ENCODE results near the gene LTBP2.

The LTBP2 gene

DNA sequence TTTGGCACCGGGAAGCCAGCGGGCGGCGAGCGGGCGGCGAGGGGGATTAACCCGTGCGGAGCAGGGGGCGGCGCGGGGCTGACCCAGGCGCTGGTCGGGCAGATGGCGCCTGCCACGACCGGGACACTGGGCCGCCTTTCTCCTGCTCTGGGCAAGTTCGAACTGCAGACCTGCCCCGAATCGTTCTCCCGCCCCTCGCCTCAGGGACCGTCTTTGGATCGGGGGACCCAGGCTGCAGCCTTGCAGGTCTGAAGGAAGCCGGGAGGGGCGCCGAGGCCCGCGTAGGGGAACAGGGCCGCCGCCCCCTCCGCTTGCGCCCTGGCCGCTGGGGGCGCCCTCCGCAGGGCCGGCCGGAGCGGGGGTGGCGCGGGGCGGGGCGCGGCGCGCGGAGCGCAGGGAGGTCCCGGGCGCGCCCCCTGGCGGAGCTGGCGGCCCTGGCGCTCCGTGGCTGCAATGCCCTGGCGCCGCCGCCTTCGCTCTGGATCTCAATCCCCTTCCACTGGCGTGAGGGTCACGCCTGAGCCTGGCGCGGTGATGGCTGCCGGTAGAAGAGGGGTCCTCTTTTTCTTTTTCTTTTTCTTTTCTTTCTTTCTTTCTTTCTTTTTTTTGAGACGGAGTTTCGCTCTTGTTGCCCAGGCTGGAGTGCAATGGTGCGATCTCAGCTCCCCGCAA lies 449 bp upstream of the LTBP2 start:
- peak; percentile 73 to 88 (median 77) for DNase-seq

GRCh38 chr14:74610866-74611649 lies 979 bp downstream of the LTBP2 start:
- DNase-seq = no peak

DNA sequence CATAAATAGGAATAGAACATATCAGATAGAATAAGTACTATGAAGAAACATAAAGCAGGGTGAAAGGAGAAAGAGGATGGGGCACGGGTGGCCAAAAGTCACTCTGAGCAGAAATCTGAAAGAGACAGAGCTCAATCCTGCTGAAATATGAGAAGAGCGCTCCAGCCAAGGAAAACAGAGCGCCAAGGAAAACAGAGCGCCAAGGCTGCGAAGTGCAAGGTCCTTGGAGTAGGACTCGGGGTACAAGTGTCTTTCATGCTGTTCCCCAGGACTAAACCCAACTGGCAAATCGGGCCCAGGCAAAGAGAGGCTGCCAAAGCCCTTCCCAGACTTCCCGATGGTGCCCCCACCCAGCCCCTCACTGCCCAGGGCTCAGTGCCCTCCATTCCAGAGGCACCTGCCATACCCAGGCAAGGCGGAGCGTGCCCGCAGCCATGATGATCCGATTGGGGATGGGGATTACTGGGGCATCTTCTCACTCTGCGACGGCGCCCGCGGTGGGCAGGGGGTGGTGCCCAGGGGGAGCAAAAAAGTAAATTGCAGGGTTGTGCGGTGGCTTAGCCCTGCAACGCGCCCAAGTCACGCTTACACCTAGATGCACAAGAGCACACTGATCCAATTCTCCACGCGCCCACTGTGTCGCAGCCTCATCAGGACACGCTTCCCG lies 1.7 kb downstream of the LTBP2 start:
- no peak for DNase-seq

- no peak for DNase-seq
These were observed 2.3 kb downstream of the LTBP2 start for GRCh38 chr14:74609721-74610120.

DNA sequence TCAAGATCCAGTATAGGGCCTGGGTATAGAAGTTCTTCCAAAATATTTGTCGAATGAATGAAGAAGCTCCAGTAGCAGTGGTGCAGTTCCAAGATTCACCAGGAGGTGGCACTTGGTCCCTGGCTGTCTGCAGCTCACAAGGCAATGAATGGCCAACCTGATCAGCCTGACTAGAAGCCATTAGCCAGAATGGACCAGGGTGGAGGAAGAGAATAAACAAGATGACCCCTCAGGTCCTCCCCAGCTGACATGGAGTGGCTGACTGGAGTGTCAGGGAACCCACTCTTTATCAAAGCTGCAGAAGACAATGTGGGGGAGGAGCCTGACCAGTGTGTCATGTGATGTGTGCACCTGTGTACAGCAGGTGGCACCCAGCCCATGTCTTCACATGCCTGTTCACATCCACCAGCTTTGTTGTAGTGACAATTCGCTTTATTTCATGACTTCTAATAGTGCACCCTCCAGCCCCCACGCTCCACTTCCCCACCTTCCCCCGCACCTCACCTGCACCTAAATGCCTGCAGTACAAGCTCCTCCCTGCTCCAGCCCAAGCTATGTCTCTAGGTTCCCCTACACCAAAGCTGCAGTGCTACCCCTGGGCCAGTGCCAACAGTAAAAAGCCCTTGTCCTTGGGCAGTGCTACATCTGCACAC lies 3.0 kb downstream of the LTBP2 start:
- peak; percentile 57 to 83 (median 78) for DNase-seq

DNA sequence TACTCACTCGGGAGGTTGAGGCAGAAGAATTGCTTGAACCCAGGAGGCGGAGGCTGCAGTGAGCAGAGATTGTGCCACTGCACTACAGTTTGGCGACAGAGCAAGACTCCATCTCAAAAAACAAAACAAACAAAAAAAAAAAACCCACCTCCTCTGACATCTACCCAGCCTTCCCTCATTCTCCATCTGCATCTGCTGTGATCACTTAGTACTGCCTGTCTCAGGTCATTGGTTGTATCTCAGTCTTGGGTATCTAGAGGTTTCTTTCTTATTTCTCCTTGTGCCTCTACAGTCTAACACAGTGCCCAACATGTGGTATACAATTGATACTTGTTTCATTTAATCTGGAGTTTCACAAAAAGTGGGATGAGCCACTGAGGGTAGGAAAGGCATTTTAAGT lies 5.3 kb downstream of the LTBP2 start:
- no peak for DNase-seq

GRCh38 chr14:74605531-74606223 lies 6.4 kb downstream of the LTBP2 start:
- DNase-seq = no peak

DNA sequence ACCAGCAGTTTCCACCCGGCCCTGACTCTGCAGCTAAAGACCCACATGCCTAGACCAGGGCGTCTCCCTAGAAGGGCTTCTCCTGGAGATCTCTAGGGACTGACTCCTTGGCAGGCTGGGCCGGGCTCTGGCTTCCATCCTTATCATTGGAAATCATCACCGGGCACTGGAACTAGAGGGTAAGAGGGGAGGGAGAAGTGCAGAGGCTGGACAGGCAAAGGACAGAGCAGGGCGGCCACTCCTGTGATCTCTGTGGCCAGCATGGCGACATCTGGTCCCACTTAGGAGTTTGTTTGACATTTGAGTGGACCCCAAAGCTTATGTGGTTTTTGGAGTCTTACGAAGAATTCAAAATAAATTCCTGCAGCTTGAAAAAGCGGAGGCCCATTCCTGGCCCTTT lies 7.1 kb downstream of the LTBP2 start:
- DNase-seq = no peak

DNA sequence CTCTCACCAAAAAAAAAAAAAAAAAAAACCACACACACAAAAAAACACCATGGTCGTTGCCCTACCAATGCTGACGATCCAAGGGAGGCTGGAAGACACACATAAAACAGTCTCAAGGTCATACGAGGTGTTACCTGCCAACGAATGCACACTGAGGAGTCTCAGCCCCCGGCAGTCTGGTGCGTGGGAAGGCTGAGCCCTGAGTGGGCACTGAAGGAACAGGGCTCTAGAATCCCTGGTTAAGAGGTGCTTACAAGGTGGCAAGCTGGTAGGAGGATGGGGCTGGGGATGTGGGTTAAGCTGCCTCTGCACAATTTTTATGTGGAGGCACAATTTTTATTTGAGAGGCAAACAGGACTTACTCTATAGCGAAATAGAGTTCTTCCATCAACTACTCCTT lies 7.9 kb downstream of the LTBP2 start:
- no peak for DNase-seq

DNA sequence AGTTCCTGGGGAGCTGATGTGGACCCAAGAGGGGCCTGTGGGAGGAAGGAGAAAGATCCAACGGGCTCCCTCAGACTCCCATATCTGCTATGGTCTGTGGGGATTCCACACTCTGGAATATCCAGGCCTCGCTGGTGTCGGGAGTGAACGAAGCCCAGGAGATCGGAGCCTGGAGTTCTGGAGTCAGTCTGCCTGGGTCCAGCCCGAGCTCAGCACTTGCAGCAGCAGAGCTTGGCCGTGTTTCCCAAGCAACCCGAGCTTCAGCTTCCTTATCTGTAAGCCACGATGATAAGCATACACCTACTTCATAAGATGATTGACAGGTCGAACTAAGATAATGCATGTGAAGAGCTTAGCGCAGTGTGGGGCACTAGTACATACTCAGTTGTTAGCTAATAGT lies 10.1 kb downstream of the LTBP2 start:
- no peak for DNase-seq

- DNase-seq = no peak
These were observed 12.1 kb downstream of the LTBP2 start for GRCh38 chr14:74599946-74600345.

GRCh38 chr14:74599321-74599761 lies 12.7 kb downstream of the LTBP2 start:
- no peak for DNase-seq

DNA sequence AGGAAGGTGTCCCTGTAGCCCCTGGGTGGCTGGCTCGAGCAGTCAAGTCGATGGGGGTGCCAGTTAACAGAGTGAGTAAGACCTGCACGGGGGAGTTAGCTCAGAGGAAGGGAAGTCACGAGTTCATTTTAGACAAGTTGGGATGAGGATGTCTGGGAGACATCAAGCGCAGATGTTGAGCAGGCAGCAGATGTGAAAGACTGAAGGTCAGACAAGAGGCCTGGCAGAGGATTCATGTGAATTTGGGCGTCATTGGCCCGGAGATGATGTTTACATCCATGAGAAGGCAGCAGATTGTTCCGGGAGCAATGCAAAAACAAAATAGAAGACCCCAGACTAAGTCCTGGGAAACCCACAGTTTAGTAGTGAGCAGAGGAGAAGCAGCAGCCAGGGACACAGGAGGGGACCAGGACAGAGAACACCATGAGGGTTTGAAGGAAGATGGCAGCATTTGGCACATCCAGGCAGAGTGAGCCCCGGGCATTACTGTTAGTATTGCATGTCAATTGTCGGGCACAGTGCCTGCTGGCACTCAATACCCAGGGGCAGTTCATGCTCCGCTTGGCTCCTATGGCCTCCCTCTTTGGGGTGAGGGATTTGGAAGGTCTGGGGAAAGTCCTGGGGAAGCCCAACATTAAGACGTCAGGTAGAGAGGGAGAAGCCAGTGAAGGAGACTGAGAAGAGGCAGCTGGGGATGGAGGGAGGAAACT lies 15.1 kb downstream of the LTBP2 start:
- DNase-seq = no peak

GRCh38 chr14:74595006-74595735 lies 16.9 kb downstream of the LTBP2 start:
- DNase-seq = no peak

DNA sequence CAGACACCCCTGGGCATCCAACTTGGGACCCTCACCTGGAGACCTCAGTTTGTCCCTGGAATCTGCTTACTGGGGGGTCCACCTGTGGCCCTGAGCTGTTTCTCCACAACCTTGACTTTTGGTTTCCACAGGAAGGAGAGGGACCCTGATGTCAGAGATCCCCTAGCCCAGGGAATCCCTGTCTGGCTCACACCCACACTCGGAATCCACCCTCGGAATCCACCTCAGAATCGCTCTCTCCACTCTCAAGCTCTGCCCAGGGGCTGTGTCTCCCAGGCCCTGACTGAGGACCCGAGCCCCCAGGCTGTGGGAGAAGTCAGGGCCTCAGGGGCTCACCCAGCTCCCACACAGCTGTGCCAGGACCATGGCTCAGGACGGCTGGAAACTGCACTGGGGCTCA lies 17.4 kb downstream of the LTBP2 start:
- DNase-seq = no peak

- DNase-seq = no peak
These were observed 18.0 kb downstream of the LTBP2 start for GRCh38 chr14:74594029-74594428.

DNA sequence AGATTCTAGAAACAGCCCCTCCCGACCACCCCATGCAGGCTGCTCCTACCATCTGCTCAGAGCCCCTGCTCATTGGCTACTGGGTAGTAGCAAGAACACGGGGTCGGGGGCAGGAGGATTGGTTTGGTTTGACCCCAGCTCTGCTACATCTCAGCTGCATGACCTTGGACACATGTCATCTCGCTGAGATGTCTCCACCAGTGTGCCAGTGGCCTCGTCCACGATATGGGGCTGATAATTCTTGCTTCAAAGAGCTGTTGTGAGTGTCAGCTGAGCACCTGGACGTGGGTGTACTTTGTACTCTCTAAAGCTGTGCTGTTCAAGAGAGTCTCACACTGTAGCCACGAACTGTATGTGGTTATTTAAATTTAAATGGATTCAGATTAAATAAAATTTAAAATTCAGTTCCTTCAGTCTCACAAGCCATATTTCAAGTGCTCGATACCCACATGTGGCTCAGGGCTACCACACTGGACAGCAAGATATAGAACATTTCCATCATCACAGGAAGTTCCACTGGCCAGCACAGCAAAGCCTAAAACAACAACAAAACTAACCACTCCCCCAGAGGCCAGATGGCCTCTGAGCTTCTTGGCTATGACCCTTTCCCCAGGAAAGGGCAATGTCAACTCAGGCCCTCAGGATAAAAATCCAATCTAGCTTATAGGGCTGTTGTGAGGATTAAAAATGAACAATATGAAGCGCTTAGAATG lies 18.6 kb downstream of the LTBP2 start:
- no peak for DNase-seq

DNA sequence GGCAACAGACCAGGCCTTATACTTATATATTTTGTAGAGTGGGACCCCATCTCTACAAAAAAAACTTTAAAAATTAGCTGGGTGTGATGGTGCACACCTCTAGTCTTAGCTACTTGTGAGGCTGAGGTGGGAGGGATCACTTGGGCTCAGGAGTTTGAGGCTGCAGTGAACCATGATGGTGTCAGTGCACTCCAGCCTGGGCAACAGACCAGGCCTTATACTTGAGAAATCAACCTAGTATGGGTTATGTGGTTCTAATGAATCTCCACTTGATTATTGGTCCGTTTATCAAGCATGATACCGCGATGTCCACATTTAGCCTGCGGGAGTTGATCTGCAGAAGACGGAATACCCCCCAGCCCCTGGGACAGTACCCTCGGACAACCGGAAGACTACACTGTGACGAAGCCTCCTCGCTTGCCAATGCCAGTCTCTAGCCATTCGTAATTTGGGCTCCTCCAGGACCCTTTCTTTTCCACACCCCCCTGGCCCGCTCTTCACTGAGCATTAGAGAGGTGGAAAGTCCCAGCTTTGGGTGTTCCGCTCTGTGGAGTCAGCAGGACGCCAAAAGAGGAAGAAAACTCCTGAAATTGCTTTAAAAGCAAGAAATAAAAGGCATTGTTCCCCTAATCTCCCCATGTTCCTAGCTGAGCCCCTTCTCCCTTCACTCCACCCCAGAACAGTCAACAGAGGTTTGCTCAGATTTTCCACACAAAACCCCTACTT lies 19.4 kb downstream of the LTBP2 start:
- DNase-seq = no peak

- DNase-seq = no peak
These were observed 20.1 kb downstream of the LTBP2 start for GRCh38 chr14:74591899-74592298.

GRCh38 chr14:74591394-74591793 lies 20.6 kb downstream of the LTBP2 start:
- no peak for DNase-seq

Measured in T-helper 1 cell (primary cell).